HepG2 (cell line): ENCODE data around the gene BLOC1S2. TPM values are rescaled to one million over a fixed set of nuclear protein-coding genes. Genes with fewer than 3 reads are reported as not detected.

Experiments
- ATAC-seq: fragments of 200-7000 bp; cut with Tn5 transposase; 3 replicates; pipeline ENCODE4 v1.9.1; 2020; ENCODE audit warnings: mild to moderate bottlenecking, moderate library complexity
- BruUV-seq: library from RNA; stranded (reverse); fragments of 400-500 nt; replicated peaks from 2 replicates; lab custom pipeline; 2021; lab: Mats Ljungman, UMichigan
- CTCF ChIA-PET: fragments of 300-600 bp; formaldehyde crosslinking; extraction: SDS; loops from one replicate; lab custom pipeline; 2021; ENCODE audit warnings: low total read pairs, inconsistent platforms, low intra/inter-chr PET ratio; lab: Yijun Ruan, JAX
- POLR2A ChIA-PET: fragments of 350-600 bp; sonication (Branson Sonifier 250); formaldehyde crosslinking; loops from one replicate; lab custom pipeline; 2020; ENCODE audit warnings: antibody characterized with exemption, inconsistent platforms; lab: Yijun Ruan, JAX
- DNase-seq: peaks from one replicate; pipeline ENCODE4 v3.0.0-alpha.2; 2015; ENCODE audit warnings: low spot score
- FAIRE-seq: peaks from 3 replicates; lab custom pipeline; 2011; peaks lifted over from hg19 to GRCh38; lab: Jason Lieb, UNC
- H2AFZ ChIP-seq: one replicate; pipeline ENCODE4 v1.6.1; 2011; ENCODE audit warnings: low read length, inconsistent platforms
- H3K27ac ChIP-seq: fragments of 300-600 bp; 3 replicates; pipeline ENCODE4 v1.8.0; 2011; ENCODE audit warnings: mixed run types, mild to moderate bottlenecking, mixed read lengths, low read length, inconsistent platforms; ENCODE audit not compliant: insufficient read depth; ENCODE audit errors: extremely low read length
- H3K27me3 ChIP-seq, 2 experiments: fragments of 200-600 bp in 1 of 2; 2 replicates in 1 of 2; 3 replicates in 1 of 2; pipeline versions ENCODE4 v1.6.0 to v1.8.0; 2011; ENCODE audit warnings: low read length in 2 of 2, mild to moderate bottlenecking in 2 of 2, moderate library complexity in 2 of 2, inconsistent platforms in 1 of 2; ENCODE audit not compliant: insufficient read depth in 2 of 2, control insufficient read depth in 1 of 2
- H3K36me3 ChIP-seq, 2 experiments: fragments of 200-600 bp in 1 of 2; replicated peaks in 1 of 2; 2 replicates in 1 of 2; 3 replicates in 1 of 2; pipeline versions ENCODE4 v1.5.1 to v1.8.0; 2011; ENCODE audit warnings: low read length in 2 of 2, inconsistent platforms in 1 of 2; ENCODE audit not compliant: insufficient read depth in 2 of 2, control insufficient read depth in 1 of 2
- H3K4me1 ChIP-seq: 2 replicates; pipeline ENCODE4 v1.5.1; 2012; ENCODE audit warnings: low read length, inconsistent platforms; ENCODE audit not compliant: insufficient read depth
- H3K4me2 ChIP-seq: 2 replicates; pipeline ENCODE4 v1.6.0; 2011; ENCODE audit warnings: low read depth, low read length, inconsistent platforms
- H3K4me3 ChIP-seq, 3 experiments: fragments of 200-600 bp in 1 of 3; sonication (generic), shearing (Covaris generic) in 1 of 3; replicated peaks in 1 of 3; 2 replicates each; pipeline ENCODE4 v1.5.1; 2011 to 2016; ENCODE audit warnings: low read length in 3 of 3, inconsistent platforms in 2 of 3, low read depth in 2 of 3, mild to moderate bottlenecking in 2 of 3, control low read depth in 1 of 3, mixed read lengths in 1 of 3; ENCODE audit not compliant: insufficient read depth in 1 of 3
- H3K79me2 ChIP-seq: one replicate; pipeline ENCODE4 v1.6.1; 2011; ENCODE audit warnings: low read length, inconsistent platforms; ENCODE audit not compliant: insufficient read depth
- H3K9ac ChIP-seq: 2 replicates; pipeline ENCODE4 v1.6.0; 2011; ENCODE audit warnings: mild to moderate bottlenecking, low read depth, low read length, inconsistent platforms; ENCODE audit not compliant: insufficient read depth
- H3K9me3 ChIP-seq: 2 replicates; pipeline ENCODE4 v1.5.1; 2012; ENCODE audit warnings: mild to moderate bottlenecking, low read length
- H4K20me1 ChIP-seq: 2 replicates; pipeline ENCODE4 v1.6.0; 2011; ENCODE audit warnings: inconsistent platforms, mild to moderate bottlenecking, low read length, moderate library complexity; ENCODE audit not compliant: insufficient read depth
- ETV6 ChIP-seq: sonication (generic); formaldehyde crosslinking; conservative IDR thresholded peaks from 2 replicates; pipeline ENCODE4 v1.4.0; 2020; ENCODE audit warnings: missing genetic modification reagents
- NFRKB ChIP-seq: fragments of 450-650 bp; IDR thresholded peaks from 2 replicates; pipeline ENCODE4 v1.6.1; 2017
- ZBTB4 ChIP-seq: sonication (generic); formaldehyde crosslinking; IDR thresholded peaks from 2 replicates; pipeline ENCODE4 v1.4.0; 2020; ENCODE audit warnings: missing genetic modification reagents, mild to moderate bottlenecking, borderline replicate concordance
- ZBTB40 ChIP-seq, 2 experiments: fragments of 450-650 bp in 1 of 2; sonication (generic) in 1 of 2; formaldehyde crosslinking in 1 of 2; IDR thresholded peaks; 2 replicates each; pipeline versions ENCODE4 v1.6.1 to v1.8.0; 2016 to 2022; ENCODE audit warnings: antibody characterized with exemption in 1 of 2, mild to moderate bottlenecking in 1 of 2, missing genetic modification reagents in 1 of 2
- ZNF274 ChIP-seq: sonication (generic); formaldehyde crosslinking; IDR thresholded peaks from 2 replicates; pipeline ENCODE4 v1.5.1; 2020; ENCODE audit warnings: mild to moderate bottlenecking, missing genetic modification reagents
- ZNF609 ChIP-seq: sonication (generic); formaldehyde crosslinking; IDR thresholded peaks from 2 replicates; pipeline ENCODE4 v1.4.0; 2020; ENCODE audit warnings: mild to moderate bottlenecking, missing genetic modification reagents, borderline replicate concordance
- WGBS: methylation state at CpG from one replicate; pipeline ENCODE4 v1.1.6; 2017; ENCODE audit warnings: low lambda C conversion rate; 5-methylcytosine and 5-hydroxymethylcytosine counted together
- in situ Hi-C: cut with HindIII; loops from 2 replicates; pipeline ENCODE4 v1.10.0; 2017; ENCODE audit warnings: low pct_unique_long_range_greater_than_20kb; ENCODE audit not compliant: extremely low pct_ligation_motif_present
- intact Hi-C: fragments of 100-400 bp; cut with micrococcal nuclease; formaldehyde crosslinking; loops from one replicate; pipeline ENCODE4 v1.10.0; 2022; ENCODE audit not compliant: unreplicated experiment
- polyA plus RNA-seq, 8 experiments: library from polyadenylated mRNA; depleted of rRNA in 3 of 8; stranded (reverse) in 7 of 8; unstranded in 1 of 8; fragments of >200 nt; fragmentation: Illumina TruSeq in 4 of 8; extraction: Trizol in 4 of 8; gene quantifications; 2 replicates each; pipeline versions ENCODE4 v1.2.1 to v1.2.3, GENCODE V29; 2011 to 2016; ENCODE audit warnings: low read depth in 4 of 8, missing spikeins in 1 of 8, mixed read lengths in 1 of 8; ENCODE audit not compliant: insufficient read depth in 1 of 8
- total RNA-seq, 5 experiments: library from RNA; depleted of rRNA; stranded (reverse); fragments of >200 nt; fragmentation: Illumina TruSeq; extraction: Trizol; gene quantifications; 2 replicates each; pipeline ENCODE4 v1.2.3, GENCODE V29; 2016; ENCODE audit warnings: low read depth in 1 of 5

Gene BLOC1S2
- total and polyA plus RNA-seq, 2 of the 13 experiments (the other 11 are each of a cell fraction or from before 2014, with no cell fraction given): 22.3 to 64.4 TPM

- H3K4me2 ChIP-seq: no peak overlapping the region
- in situ Hi-C loops (no loop called here), intact Hi-C loops (no loop called here)
- no peak for DNase-seq
- H4K20me1 ChIP-seq: no peaks in the 10 kb centered on the region
- H3K27ac ChIP-seq: no peak overlapping the region
- H3K4me3 ChIP-seq: no peak overlapping the region
- peaks cover 30% of the 10 kb centered on the region for H3K79me2 ChIP-seq
- no peak overlapping the region for H2AFZ ChIP-seq
- ChIA-PET CTCF (no interaction called here), POLR2A (no interaction called here)
- BruUV-seq: no TSS peak
- ATAC-seq: no peak
- H3K9me3 ChIP-seq: no peaks in the 10 kb centered on the region
- no peak for FAIRE-seq
- no peaks in the 10 kb centered on the region; a peak in 1 of 5 replicates for H3K27me3 ChIP-seq
- peaks cover 75% of the 10 kb centered on the region for H3K4me1 ChIP-seq
- H3K9ac ChIP-seq: no peak overlapping the region
- WGBS: 33% methylated on average over 5 of the region's 5 CpGs
- no peaks in the 10 kb centered on the region; a peak in 2 of 5 replicates for H3K36me3 ChIP-seq
- TF ChIP-seq ZBTB4 (CRISPR knock-in tag) (no peak), ZNF274 (CRISPR knock-in tag) (no peak), ZBTB40 (IDR thresholded peaks at IDR 0.05) (no peak), ZBTB40 (CRISPR knock-in tag; IDR thresholded peaks at IDR 0.05) (no peak), ZNF609 (CRISPR knock-in tag) (no peak), ETV6 (CRISPR knock-in tag) (no peak), NFRKB (no peak)
Observed at GRCh38 chr10:100288196-100288595, 1.7 kb upstream of the BLOC1S2 start.
